ENCODE results near the gene RAB11FIP4.

RAB11FIP4 gene

DNA sequence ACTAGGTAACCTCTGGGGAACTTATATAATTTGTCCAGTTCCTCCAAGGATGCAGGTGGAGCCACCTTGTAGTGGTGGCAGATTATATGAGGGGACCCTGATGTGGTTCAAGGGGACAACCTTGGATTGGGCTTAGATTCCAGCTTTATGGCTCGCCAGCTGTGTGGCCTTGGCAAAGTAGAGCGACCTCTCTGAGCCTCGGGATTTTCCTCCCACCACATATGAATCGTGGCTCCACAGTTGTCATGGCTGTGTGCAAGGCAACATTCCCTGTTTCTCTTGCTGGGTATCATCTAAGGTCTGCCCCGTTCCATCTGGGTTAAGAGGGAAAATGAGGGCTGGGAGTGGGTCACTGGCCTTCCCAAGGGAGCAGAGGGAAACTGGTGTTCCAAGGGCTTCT is 104.6 kb downstream of the RAB11FIP4 start:
- Histone ChIP-seq H3K36me3 (ENCODE audit: control insufficient read depth in 2 of 2, insufficient read depth in 2 of 2, low read length in 2 of 2) (no peaks in the 10 kb centered on the region), H3K27ac (ENCODE audit: low read length) (no peak overlapping the region), H3K4me3 (ENCODE audit: low read length in 2 of 2) (no peak overlapping the region), H3K4me1 (ENCODE audit: control insufficient read depth, insufficient read depth, low read length) (no peaks in the 10 kb centered on the region), H3K9ac (ENCODE audit: low read length in 2 of 2) (no peak overlapping the region), H3K27me3 (ENCODE audit: control insufficient read depth in 1 of 2, insufficient read depth in 2 of 2, low read length in 2 of 2) (peaks cover 0 to 5% of the 10 kb centered on the region in 2 donors), H3K9me3 (ENCODE audit: control insufficient read depth in 2 of 2, low read length in 2 of 2) (no peaks in the 10 kb centered on the region)

DNA sequence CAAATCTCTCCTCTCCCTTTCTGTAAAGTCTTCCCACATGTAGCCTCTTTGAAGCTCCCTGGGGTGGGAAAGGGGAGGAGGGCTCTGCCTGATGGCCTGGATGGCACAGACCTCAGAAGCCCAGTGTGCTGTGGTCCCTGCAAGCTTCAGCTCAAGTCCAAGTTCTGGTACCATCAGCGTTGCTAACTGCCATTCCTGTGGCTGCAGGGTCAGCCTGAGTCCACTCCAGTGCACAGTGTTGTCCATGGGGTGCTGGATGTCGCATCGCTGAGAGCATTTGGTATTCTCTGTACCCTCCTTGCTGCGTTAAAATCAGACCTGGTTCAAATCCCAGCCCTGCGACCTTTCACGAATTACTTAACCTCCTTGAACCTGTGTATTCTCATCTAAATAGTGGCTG is 105.1 kb downstream of the RAB11FIP4 start:
- Histone ChIP-seq H3K4me1 (ENCODE audit: control insufficient read depth, insufficient read depth, low read length) (no peaks in the 10 kb centered on the region), H3K36me3 (ENCODE audit: control insufficient read depth in 2 of 2, insufficient read depth in 2 of 2, low read length in 2 of 2) (no peaks in the 10 kb centered on the region), H3K27ac (ENCODE audit: low read length) (no peak overlapping the region), H3K4me3 (ENCODE audit: low read length in 2 of 2) (no peak overlapping the region), H3K9ac (ENCODE audit: low read length in 2 of 2) (no peak overlapping the region), H3K27me3 (ENCODE audit: control insufficient read depth in 1 of 2, insufficient read depth in 2 of 2, low read length in 2 of 2) (peaks cover 0 to 5% of the 10 kb centered on the region in 2 donors), H3K9me3 (ENCODE audit: control insufficient read depth in 2 of 2, low read length in 2 of 2) (no peaks in the 10 kb centered on the region)

DNA sequence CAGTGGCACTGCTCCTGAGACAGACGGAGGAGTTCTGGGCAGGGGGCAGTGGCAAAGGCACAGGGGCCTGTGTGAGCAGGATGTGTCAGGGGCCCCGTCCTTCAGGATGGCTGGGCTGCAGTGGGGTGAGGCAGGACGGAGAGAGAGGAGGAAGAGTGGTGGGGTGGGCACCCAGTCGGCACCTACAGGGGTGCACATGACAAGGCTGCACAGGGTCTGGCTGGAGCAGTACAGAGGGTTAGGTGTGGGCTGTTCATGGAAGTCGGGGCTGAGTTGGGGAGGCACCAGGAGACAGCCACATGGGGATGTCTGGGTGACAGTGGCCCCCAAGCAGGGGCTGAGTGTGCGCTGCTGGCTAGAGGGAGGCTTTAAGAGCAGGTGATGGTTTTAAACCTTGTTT is 106.0 kb downstream of the RAB11FIP4 start:
- no peaks in the 10 kb centered on the region for H3K9me3 ChIP-seq (ENCODE audit: control insufficient read depth in 2 of 2, low read length in 2 of 2)
- H3K27ac ChIP-seq (ENCODE audit: low read length), result no peak overlapping the region
- H3K9ac ChIP-seq (ENCODE audit: low read length in 2 of 2), result no peak overlapping the region
- H3K4me3 ChIP-seq (ENCODE audit: low read length in 2 of 2), result no peak overlapping the region
- no peaks in the 10 kb centered on the region for H3K36me3 ChIP-seq (ENCODE audit: control insufficient read depth in 2 of 2, insufficient read depth in 2 of 2, low read length in 2 of 2)
- H3K27me3 ChIP-seq (ENCODE audit: control insufficient read depth in 1 of 2, insufficient read depth in 2 of 2, low read length in 2 of 2), result peaks cover 0 to 5% of the 10 kb centered on the region in 2 donors
- no peaks in the 10 kb centered on the region for H3K4me1 ChIP-seq (ENCODE audit: control insufficient read depth, insufficient read depth, low read length)

DNA sequence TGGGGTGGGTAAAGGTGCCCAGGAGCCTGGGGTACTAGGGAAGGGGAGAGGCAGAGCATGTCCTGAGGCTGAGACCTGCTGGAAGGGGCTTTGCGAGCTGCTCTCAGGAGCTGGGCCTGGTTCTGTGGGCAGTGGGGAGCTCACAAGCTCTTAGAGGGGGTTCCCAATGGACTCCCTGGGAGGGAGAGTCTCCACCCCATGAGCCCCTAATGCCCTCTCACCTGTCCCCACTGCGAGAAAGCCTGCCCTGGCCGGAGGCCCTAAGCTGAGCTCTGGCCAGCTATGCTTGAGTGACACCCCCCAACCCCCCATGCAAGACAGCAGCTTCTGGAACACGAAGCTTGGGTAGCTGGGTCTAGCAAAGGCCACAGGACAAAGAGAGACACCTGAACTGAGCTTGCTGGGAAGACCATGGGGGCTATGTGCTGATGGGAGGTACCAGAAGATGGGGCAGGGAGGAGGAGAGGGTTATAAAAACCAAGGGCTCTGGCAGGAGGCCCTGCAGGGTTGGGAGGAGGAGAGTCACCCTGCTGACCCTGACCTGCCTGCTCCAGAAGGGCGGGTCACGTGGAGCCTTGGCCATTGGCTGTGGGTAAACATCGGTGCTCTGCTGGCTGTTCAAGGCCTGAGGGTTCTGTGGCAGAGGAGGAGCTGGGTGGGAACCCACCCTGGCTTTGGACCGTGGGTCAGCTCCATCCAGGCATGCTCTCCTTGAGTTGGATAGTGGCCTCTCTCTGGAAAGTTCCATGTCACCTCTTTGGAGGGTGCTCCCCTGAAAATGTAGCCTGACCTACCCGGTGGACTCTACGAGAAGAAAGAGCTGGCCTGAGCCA is 106.7 kb downstream of the RAB11FIP4 start:
- H3K9me3 ChIP-seq (ENCODE audit: control insufficient read depth in 2 of 2, low read length in 2 of 2), result no peaks in the 10 kb centered on the region
- no peak overlapping the region for H3K9ac ChIP-seq (ENCODE audit: low read length in 2 of 2)
- H3K4me1 ChIP-seq (ENCODE audit: control insufficient read depth, insufficient read depth, low read length), result no peaks in the 10 kb centered on the region
- no peak overlapping the region for H3K4me3 ChIP-seq (ENCODE audit: low read length in 2 of 2)
- H3K27me3 ChIP-seq (ENCODE audit: control insufficient read depth in 1 of 2, insufficient read depth in 2 of 2, low read length in 2 of 2), result peaks cover 0 to 5% of the 10 kb centered on the region in 2 donors
- H3K36me3 ChIP-seq (ENCODE audit: control insufficient read depth in 2 of 2, insufficient read depth in 2 of 2, low read length in 2 of 2), result no peaks in the 10 kb centered on the region
- H3K27ac ChIP-seq (ENCODE audit: low read length), result no peak overlapping the region

DNA sequence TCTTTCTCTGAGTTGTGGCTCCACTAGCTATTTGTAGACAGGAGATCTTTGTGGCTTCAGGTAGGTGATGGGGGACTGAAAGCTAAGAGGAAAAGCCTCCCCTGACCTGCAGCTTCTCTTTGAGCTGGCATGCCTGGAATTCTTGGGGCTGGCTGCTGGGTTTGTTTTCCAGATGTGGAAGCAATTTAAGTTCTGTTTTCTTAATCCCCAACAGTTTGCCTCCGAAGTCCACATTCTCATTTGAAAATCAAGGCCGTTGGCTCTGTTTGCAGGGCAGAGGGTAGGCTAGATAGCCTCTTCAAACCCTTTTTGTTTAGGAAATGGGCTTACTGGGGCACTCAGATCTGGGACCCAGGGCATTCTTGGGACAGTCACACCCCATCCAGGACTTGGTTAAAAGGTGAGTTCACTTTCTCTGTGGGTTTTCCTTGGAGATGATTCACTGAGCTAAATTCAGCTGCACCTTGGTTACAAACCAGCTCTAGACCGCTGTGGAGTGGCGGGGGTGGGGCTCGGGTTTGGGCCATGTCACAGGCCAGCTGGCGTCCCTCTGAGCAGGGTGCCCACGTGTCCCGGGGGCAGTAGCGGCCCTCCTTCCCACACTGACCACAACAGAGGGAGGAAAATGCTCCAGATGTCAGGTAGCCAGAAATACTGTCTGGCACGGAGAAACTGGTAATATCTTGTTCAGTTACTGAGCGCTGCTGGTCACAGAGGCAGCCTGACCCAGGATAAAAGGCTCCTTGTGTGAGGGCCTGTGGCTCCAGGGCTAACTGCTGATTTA is 108.5 kb downstream of the RAB11FIP4 start:
- Histone ChIP-seq H3K9ac (ENCODE audit: low read length in 2 of 2) (no peak overlapping the region), H3K4me3 (ENCODE audit: low read length in 2 of 2) (no peak overlapping the region), H3K27me3 (ENCODE audit: control insufficient read depth in 1 of 2, insufficient read depth in 2 of 2, low read length in 2 of 2) (peaks cover 0 to 5% of the 10 kb centered on the region in 2 donors), H3K9me3 (ENCODE audit: control insufficient read depth in 2 of 2, low read length in 2 of 2) (no peaks in the 10 kb centered on the region), H3K4me1 (ENCODE audit: control insufficient read depth, insufficient read depth, low read length) (no peaks in the 10 kb centered on the region), H3K27ac (ENCODE audit: low read length) (no peak overlapping the region), H3K36me3 (ENCODE audit: control insufficient read depth in 2 of 2, insufficient read depth in 2 of 2, low read length in 2 of 2) (no peaks in the 10 kb centered on the region)

DNA sequence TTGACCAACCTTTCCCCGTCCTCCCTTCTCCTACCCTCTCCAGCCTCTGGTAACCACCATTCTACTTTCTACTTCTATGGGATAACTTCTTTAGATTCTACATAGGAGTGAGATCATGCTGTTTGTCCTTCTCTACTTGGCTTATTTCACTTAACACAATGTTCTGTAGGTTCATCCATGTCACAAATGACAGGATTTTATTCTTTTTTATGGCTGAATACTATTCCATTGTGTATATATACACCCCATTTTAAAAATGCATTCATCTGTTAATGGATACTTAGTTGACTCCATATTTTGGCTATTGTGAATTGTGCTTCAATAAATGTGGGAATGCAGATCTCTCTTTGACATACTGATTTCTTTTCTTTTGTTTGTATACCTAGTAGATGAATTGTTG is 115.0 kb downstream of the RAB11FIP4 start:
- Histone ChIP-seq H3K9ac (ENCODE audit: low read length in 2 of 2) (no peak overlapping the region), H3K4me3 (ENCODE audit: low read length in 2 of 2) (no peak overlapping the region), H3K27ac (ENCODE audit: low read length) (no peak overlapping the region), H3K36me3 (ENCODE audit: control insufficient read depth in 2 of 2, insufficient read depth in 2 of 2, low read length in 2 of 2) (no peaks in the 10 kb centered on the region), H3K27me3 (ENCODE audit: control insufficient read depth in 1 of 2, insufficient read depth in 2 of 2, low read length in 2 of 2) (peaks cover 0 to 3% of the 10 kb centered on the region in 2 donors), H3K4me1 (ENCODE audit: control insufficient read depth, insufficient read depth, low read length) (no peaks in the 10 kb centered on the region), H3K9me3 (ENCODE audit: control insufficient read depth in 2 of 2, low read length in 2 of 2) (no peaks in the 10 kb centered on the region)

DNA sequence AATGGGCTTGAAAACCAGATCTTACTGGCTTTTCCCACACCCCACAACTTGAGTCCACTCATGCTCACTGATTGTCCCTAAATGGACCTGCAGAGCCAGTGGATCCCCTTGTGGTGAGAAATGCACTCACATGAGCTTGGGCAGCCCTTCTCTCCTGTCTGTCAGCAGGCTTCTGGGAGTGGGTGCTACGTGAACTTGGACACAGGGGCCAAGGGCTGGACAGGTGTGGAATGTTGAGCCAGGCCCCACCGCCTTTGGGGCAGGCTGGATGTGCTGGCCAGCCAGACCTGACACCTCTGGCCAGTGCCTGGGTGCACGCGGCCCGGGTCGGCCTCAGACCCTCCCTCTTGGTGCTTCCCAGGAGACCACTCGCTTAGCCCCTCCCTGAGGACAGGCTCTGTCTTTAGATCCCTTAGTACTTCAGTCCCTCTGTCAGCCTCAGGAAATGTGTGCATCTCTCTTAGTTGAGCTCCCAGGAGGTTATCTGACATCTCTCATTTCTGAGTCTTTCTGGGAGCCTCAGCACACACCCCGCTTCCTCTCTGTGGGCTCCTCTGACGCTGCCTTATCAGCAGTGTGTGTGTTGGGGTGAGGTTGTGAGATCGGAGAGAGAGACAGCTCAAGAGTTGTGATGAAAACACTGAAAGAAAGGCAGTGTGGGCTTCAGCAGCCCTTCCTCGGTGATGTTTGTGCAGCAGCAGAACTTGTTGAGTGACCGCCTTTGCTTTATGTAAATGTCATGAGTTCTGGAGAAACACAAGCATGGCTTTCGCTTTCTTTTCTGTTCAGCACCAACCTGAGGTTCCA is 117.0 kb downstream of the RAB11FIP4 start:
- Histone ChIP-seq H3K27me3 (ENCODE audit: control insufficient read depth in 1 of 2, insufficient read depth in 2 of 2, low read length in 2 of 2) (peaks cover 0 to 3% of the 10 kb centered on the region in 2 donors), H3K9me3 (ENCODE audit: control insufficient read depth in 2 of 2, low read length in 2 of 2) (no peaks in the 10 kb centered on the region), H3K36me3 (ENCODE audit: control insufficient read depth in 2 of 2, insufficient read depth in 2 of 2, low read length in 2 of 2) (no peaks in the 10 kb centered on the region), H3K4me3 (ENCODE audit: low read length in 2 of 2) (no peak overlapping the region), H3K4me1 (ENCODE audit: control insufficient read depth, insufficient read depth, low read length) (no peaks in the 10 kb centered on the region), H3K27ac (ENCODE audit: low read length) (no peak overlapping the region), H3K9ac (ENCODE audit: low read length in 2 of 2) (no peak overlapping the region)

DNA sequence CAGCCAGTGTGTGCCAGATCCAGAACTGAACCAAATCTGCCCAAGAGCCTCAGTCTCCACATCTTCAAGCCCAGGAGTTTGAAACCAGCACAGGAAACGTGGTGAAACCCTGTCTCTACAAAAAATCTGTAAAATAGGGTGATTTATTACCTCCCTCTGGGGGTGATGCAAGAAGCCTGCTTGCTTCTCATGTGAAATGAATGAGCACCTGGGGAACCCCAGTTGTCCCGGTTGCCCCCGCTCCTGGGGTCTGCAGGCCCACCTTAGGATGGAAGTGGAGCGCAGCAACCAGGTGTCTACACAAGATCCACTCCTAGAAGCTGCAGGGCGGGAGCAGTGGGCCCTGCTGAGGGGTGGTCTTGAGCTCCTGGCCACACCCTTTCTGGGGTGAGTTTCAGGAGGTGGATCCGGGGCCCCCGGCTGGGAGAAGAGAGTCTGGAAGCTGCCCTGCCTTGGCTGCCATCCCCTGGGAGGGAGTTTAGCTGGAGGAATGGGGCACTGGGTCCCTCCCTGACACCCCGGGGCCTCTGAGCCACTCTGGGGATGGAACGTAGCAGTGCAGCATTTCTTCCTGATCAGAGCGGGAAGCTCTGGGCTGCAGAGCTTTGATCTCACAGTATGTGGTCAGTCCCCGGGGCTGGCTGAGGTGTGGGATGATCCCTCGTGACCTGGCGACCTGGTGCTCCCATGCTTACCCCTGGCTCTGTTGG is 117.8 kb downstream of the RAB11FIP4 start:
- Histone ChIP-seq H3K27ac (ENCODE audit: low read length) (no peak overlapping the region), H3K4me3 (ENCODE audit: low read length in 2 of 2) (no peak overlapping the region), H3K9me3 (ENCODE audit: control insufficient read depth in 2 of 2, low read length in 2 of 2) (no peaks in the 10 kb centered on the region), H3K4me1 (ENCODE audit: control insufficient read depth, insufficient read depth, low read length) (no peaks in the 10 kb centered on the region), H3K9ac (ENCODE audit: low read length in 2 of 2) (no peak overlapping the region), H3K27me3 (ENCODE audit: control insufficient read depth in 1 of 2, insufficient read depth in 2 of 2, low read length in 2 of 2) (peaks cover 0 to 3% of the 10 kb centered on the region in 2 donors), H3K36me3 (ENCODE audit: control insufficient read depth in 2 of 2, insufficient read depth in 2 of 2, low read length in 2 of 2) (no peaks in the 10 kb centered on the region)

DNA sequence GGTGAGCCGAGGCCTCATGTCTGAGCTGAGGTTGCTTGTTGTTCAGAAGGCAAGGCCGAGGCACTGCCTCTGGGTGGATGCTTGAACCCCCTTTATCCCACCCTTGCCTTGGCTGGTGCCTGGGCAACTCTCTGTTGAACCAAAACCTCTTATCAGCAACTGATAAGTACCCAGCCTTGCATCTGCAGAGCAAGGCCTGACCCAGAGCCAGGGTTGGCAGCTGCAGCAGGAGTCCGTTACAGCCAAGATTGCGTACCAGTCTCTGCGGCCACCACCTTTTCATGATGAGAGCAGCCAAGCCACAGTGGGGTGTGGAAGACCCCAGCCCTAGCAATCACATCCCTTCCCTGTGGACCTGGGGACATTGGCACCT is 118.3 kb downstream of the RAB11FIP4 start:
- Histone ChIP-seq H3K9ac (ENCODE audit: low read length in 2 of 2) (no peak overlapping the region), H3K27ac (ENCODE audit: low read length) (no peak overlapping the region), H3K4me1 (ENCODE audit: control insufficient read depth, insufficient read depth, low read length) (no peaks in the 10 kb centered on the region), H3K27me3 (ENCODE audit: control insufficient read depth in 1 of 2, insufficient read depth in 2 of 2, low read length in 2 of 2) (peaks cover 0 to 3% of the 10 kb centered on the region in 2 donors), H3K4me3 (ENCODE audit: low read length in 2 of 2) (no peak overlapping the region), H3K9me3 (ENCODE audit: control insufficient read depth in 2 of 2, low read length in 2 of 2) (no peaks in the 10 kb centered on the region), H3K36me3 (ENCODE audit: control insufficient read depth in 2 of 2, insufficient read depth in 2 of 2, low read length in 2 of 2) (no peaks in the 10 kb centered on the region)
